ENCODE results near the gene ABCD1.
"Not testable (repeated sequence)": the region's sequence is repeated elsewhere in the genome, so short reads cannot be mapped to it uniquely, and the experiment has no call there.

Gene ABCD1

DNA sequence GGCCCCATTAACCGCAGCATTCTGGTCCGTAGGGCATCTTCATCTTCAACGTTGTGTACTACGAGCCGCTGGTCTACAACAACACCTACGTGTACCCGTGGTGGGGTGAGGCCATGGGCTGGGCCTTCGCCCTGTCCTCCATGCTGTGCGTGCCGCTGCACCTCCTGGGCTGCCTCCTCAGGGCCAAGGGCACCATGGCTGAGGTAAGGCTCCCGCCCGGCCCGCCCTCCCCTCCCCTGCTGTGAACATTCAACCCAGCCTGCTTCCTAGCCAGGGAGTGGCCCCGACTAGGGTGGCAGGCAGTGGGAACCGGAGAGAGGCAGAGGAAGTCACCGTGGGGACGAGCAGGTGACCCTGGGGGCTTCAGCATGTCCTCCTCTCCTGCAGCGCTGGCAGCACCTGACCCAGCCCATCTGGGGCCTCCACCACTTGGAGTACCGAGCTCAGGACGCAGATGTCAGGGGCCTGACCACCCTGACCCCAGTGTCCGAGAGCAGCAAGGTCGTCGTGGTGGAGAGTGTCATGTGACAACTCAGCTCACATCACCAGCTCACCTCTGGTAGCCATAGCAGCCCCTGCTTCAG, 29.9 kb upstream of the ABCD1 start:
- no peak for DNase-seq

GRCh38 chrX:153696100-153696499, 28.6 kb upstream of the ABCD1 start:
- DNase-seq = no peak

- not testable (repeated sequence) for DNase-seq
Measured at GRCh38 chrX:153696538-153696937, 28.1 kb upstream of the ABCD1 start.

- not testable (repeated sequence) for DNase-seq
Measured at GRCh38 chrX:153696986-153697722, 27.5 kb upstream of the ABCD1 start.

- DNase-seq = no peak
Measured at GRCh38 chrX:153697924-153698865, 26.5 kb upstream of the ABCD1 start.

DNA sequence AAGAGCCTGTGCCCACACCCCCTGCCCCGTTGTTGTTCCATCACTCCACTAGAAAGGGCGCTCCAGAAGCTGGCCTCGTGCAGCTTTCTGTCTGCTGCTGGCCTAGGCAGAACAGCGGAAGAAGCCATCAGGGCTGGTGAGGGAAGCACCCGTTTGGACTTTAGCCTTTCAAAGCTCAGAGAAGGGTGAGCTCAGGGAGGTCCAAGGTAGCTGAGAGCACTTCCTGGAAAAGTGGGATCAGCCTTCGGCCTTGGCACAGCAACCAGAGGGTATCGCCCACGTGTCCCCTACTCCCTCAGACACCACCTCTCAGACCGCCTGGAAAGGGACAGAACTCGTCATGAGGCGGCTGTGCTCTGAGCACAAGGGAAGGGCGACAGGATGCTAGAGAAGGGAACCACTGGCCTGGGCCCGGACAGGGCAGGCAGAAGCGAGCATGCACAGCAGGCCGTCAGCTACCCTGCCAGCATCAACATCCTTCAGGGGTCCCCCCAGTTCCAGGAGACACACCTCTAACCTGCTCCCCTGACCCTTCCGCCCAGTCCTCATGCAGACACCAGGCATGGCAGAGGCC, 25.4 kb upstream of the ABCD1 start:
- not testable (repeated sequence) for DNase-seq

GRCh38 chrX:153699784-153700371, 24.8 kb upstream of the ABCD1 start:
- DNase-seq = not testable (repeated sequence)

GRCh38 chrX:153700376-153700945, 24.2 kb upstream of the ABCD1 start:
- no peak for DNase-seq

DNA sequence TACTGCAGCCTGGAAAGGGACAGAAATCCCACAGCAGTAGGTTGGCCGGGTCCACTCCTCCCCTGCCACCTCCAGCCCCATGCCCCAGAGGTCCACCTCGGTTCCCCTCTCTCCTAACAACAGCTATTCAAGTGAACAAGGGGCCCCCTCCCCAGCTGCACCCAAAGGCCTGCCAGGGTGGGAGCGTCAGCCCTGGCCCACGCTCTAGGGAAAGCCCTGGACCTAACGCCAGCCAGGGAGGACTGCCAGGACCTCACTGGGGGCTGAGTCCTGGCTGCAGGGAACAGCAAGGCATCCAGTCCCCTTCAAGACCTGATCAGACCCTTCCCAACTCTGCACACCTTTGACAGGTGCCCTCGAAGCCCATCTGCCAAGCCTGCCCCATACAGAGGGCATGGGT, 23.7 kb upstream of the ABCD1 start:
- DNase-seq = no peak

DNA sequence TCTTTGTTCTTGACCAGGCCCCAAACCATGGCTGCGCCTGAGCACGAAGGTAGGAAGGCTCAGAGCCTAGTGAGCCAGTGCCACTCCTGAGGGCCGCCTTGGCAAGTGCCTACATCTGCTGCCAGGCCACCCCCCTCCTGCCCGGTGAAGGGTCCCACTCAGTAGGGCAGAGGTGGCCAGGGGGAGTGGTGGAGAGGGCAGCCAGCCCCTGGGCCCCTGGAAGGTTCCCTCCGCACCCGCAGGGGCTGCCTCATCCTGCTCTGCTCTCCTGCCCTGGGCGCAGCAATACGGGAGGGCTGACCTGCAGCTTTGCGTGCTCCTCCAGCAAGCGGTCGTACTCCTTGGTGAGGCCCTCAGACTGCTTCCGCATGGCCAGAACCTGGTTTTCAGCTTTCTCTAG, 22.9 kb upstream of the ABCD1 start:
- DNase-seq = no peak

GRCh38 chrX:153702336-153703035, 22.2 kb upstream of the ABCD1 start:
- no peak for DNase-seq

DNA sequence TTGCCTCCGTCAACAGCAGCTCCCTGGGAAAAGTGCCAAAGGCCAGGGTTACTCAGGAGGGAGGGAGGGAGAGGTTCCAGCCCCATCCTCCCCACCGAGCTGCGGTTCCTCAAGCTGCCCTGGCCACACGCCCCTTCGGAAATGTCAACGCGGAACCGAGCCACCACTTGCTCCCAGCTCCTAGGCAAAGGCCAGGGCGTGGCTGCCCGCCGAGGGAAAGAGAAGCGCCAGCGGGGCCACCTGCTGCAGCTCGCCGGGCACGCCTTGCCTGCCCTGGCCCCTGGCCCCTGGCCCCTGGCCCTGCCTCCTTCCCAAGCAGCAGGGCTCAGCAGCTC, 21.7 kb upstream of the ABCD1 start:
- DNase-seq = no peak

- no peak for DNase-seq
Measured at GRCh38 chrX:153704021-153704526, 20.6 kb upstream of the ABCD1 start.

DNA sequence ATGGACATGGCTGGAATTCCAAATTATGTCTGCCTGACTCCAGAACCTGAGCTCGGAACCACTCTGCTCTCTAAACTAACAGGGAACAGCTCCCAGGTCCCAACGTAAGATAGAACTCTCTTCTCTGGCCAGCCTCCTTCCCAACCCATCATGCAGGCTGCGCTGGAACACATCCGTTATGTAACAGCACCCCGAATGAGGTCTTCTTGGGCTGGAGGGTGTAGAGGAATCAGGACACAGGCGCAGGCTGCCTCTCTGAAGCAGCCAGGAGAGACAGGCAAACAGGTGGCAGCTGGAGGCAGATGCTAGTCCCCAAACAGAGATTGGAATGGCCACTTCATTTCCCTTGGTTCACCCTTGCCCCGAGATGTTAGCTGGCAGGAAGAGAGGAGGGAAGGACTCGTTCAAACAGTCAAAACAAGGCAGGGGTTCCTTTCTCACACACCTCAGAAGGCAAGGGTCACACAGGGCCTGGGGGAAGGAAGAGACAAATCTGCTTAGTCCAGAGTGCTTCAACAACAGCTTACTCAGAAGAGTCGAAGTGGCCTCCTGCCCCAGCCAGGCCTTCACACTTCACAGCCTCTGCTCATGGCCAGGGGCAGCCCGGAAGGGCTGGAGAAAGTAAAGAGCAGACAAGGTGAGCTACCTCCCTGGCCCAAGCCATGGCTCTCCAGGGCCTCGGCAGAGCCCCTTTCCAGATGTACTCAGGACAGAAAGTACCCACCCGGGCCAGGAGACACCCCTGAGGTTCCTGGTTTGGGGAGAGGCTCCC, 19.8 kb upstream of the ABCD1 start:
- not testable (repeated sequence) for DNase-seq

GRCh38 chrX:153705403-153706060, 19.1 kb upstream of the ABCD1 start:
- not testable (repeated sequence) for DNase-seq

GRCh38 chrX:153706799-153707198, 17.9 kb upstream of the ABCD1 start:
- no peak for DNase-seq

- no peak for DNase-seq
Measured at GRCh38 chrX:153707406-153707805, 17.2 kb upstream of the ABCD1 start.

GRCh38 chrX:153708415-153708814, 16.2 kb upstream of the ABCD1 start:
- DNase-seq = peak in 2 of 5 experiments; percentile 7 to 38

DNA sequence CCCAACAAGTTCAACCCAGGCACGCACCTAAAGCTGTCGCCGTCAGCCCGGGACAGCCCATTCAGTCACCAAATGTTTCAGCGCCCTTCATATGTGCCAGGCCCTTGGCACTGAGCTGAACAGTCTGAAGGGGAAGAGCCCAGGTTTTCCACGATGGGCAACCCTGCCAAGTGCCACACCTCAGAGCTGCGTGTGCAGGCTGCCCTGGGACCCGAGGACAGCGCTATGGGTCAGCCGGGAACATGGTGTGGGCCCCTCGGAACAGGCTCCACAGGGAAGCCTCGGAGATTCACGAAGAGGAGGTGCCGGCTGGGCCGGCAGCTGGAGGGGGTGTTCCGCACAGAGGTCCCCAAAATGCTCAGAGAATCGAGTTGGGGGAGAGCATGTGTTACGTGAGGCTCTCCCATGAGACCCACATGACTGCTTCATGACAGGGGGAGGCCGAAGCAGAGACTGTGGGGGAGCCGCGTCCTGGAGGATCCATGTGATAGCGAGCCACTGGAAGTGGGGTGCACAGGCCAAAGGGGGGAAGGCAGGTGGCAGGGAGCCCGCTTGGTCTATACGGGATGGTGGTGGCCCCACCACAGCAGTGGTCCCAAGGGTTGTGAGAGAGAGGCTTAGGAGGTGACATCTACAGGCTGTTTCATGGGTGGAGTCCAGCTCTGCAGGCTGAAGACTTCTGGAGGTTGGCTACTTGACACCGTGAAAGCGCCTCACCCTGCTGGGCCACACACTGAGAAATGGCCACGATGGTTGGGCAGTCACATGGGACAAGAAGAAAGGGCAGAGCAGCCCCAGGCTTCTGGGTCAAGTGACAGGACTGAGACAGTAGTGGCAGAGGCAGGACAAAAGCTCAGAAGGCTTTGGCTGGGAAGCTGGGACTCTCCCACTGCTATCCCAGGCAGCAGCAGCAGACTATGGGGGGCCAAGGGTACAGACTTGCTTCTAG, 14.7 kb upstream of the ABCD1 start:
- DNase-seq = no peak

Measured in T-helper 2 cell (primary cell).